Activated CD8-positive, alpha-beta memory T cell treated with anti-CD3 and anti-CD28 coated beads, Interleukin-2, amount 10 ng/mL, durations not matched to agents 7 days and 5 days (primary cell): ENCODE results near the gene FBRSL1. TPM values are rescaled to one million over a fixed set of nuclear protein-coding genes. Genes with fewer than 3 reads are reported as not detected.

Experiments used
- ATAC-seq: fragments of 150-1000 bp; cut with Tn5 transposase; one replicate; pipeline ENCODE4 v1.10.0; 2021; ENCODE audit warnings: moderate library complexity
- CTCF ChIA-PET: fragments of 350-600 bp; sonication (Branson Sonifier 250); formaldehyde crosslinking; loops from one replicate; lab custom pipeline; 2021; ENCODE audit warnings: antibody characterized with exemption; lab: Charles Lee
- DNase-seq: peaks from one replicate; pipeline ENCODE4 v3.0.0-alpha.2; 2020
- H3K27ac Mint-ChIP-seq: one replicate; pipeline ENCODE4 v1.8.0; 2021; ENCODE audit warnings: mild to moderate bottlenecking, mixed read lengths
- H3K27me3 Mint-ChIP-seq: one replicate; pipeline ENCODE4 v1.8.0; 2021; ENCODE audit warnings: mixed read lengths
- H3K36me3 Mint-ChIP-seq: one replicate; pipeline ENCODE4 v1.8.0; 2021; ENCODE audit warnings: mild to moderate bottlenecking, mixed read lengths
- H3K4me1 Mint-ChIP-seq: one replicate; pipeline ENCODE4 v1.8.0; 2021; ENCODE audit warnings: mixed read lengths
- H3K4me3 Mint-ChIP-seq: one replicate; pipeline ENCODE4 v1.8.0; 2021; ENCODE audit warnings: mild to moderate bottlenecking, moderate library complexity, mixed read lengths
- H3K9me3 Mint-ChIP-seq: one replicate; pipeline ENCODE4 v1.8.0; 2022; ENCODE audit warnings: low read depth, mixed read lengths
- total RNA-seq, 2 experiments: library from RNA; stranded (reverse); gene quantifications; one replicate each; pipeline ENCODE4 v1.2.3, GENCODE V29; 2021

The FBRSL1 gene
- total RNA-seq, 2 experiments from 2014 or later: 48.1 to 48.6 TPM

DNA sequence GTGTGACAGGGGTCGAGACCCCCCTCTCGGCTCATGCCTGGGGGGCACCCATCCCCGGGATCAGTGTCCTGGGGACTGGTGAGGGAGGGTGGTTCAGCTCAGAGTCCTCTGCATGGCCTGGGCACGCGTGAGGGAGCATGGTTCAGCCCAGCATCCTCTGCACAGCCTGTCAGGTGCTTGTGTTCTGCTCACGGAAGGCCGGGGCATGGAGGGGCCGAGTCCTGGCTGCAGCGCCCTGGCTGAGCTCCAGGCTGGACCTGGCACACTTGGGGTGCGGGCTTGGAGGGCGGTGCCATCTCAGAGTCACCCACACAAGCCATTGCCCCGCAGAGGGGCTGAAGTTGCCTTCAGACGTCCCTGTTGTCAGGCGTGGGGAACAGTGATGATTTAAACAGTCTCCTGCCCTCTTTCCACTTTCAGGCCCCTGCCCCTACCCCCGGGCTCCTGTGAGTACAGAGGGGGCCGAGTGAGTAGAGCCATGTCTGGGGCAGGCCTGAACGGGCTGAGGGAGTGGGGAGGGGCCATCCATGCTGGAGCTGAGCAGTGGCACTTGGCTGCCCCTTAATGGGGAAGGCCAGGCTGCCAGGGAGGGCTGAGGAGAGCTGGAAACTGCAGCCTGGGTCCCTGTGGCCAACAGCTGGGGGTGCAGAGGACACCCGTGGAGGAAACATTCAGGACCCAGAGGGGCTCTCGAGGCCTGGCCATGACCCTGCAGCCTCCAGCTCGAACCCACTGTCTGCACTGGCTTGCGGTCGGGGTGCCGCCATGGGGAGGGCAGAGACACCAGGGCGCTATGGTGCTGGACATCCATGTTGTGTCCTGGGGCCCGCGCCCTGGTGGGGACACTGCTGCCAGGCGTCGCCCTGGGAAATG is 22.5 kb downstream of the FBRSL1 start:
- CTCF ChIA-PET: interaction anchor here (1.0 kb wide), 1 partner anchor 11 kb away, joined by 3 read pairs; no protein-coding TSS in a partner anchor

DNA sequence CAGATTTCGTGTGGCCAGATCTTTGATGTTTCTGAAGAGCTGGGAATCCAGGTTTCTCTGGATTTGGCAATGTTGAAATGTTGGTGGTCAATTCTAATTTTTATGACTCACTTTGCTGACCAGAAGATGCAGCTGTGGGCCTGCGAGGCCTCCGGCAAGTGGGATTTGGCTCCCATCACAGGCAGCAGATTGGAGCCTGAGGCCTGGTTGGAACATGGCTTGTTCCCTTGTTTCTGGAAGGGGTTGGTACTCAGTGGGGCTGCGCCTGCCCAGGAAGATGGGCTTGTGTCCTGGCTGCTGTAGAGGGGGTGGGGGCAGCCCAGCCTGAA is 23.1 kb downstream of the FBRSL1 start:
- DNase-seq (no peak), ATAC-seq (no peak)
- Mint-ChIP-seq H3K4me3 (no peak overlapping the region), H3K27ac (no peak overlapping the region), H3K36me3 (peaks cover 5% of the 10 kb centered on the region), H3K27me3 (no peaks in the 10 kb centered on the region), H3K9me3 (peaks cover under 1% of the 10 kb centered on the region), H3K4me1 (no peaks in the 10 kb centered on the region)
- CTCF ChIA-PET: no interaction called here

More for the DNA sequence above, 22.5 kb downstream of the FBRSL1 start:
- no peak for ATAC-seq
- no peak overlapping the region for H3K27ac Mint-ChIP-seq
- H3K36me3 Mint-ChIP-seq: peaks cover 4% of the 10 kb centered on the region
- H3K4me1 Mint-ChIP-seq: no peaks in the 10 kb centered on the region
- no peaks in the 10 kb centered on the region for H3K27me3 Mint-ChIP-seq
- DNase-seq: no peak
- H3K9me3 Mint-ChIP-seq: no peaks in the 10 kb centered on the region
- no peak overlapping the region for H3K4me3 Mint-ChIP-seq

DNA sequence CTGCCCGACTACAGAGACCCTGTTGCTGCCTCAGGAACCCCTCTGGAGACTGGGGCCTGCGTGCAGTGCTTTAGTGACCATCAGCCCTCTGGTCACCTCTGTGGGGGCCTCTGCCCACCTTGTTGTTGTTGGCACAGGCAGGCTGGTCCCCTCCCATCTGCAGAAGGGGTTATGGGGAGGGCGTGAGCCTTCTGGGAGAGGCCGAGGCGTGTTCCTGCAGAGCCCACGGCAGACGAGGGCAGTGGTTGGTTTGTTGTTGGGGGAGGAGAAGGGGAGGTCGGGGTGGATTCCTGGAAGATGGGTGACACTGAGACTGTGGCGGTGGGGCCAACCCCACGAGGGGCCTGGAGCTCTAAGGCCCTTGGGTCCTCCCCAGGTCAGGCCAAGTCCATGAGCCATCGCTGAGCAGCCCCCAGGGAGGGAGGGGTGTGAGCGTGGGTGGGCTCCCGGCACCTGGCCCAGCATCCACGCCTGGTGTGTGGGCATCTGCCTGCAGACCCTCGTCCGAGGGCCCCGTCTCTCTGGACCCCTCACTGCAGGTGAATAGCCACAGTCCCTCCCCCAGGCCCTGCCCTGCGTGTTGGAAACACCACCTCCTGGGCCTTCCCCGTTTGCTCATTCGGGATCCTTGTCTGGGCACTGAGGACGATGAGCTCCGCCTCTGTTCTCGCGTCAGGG is 23.6 kb downstream of the FBRSL1 start:
- Mint-ChIP-seq H3K36me3 (peaks cover 9% of the 10 kb centered on the region), H3K4me1 (no peaks in the 10 kb centered on the region), H3K27me3 (no peaks in the 10 kb centered on the region), H3K9me3 (peaks cover 5% of the 10 kb centered on the region), H3K27ac (no peak overlapping the region), H3K4me3 (no peak overlapping the region)
- ATAC-seq: no peak
- DNase-seq: no peak
- CTCF ChIA-PET: interaction anchor here (1.3 to 2.4 kb wide), 2 partner anchors 11 to 99 kb away, joined by 5 to 11 read pairs; no protein-coding TSS in a partner anchor

DNA sequence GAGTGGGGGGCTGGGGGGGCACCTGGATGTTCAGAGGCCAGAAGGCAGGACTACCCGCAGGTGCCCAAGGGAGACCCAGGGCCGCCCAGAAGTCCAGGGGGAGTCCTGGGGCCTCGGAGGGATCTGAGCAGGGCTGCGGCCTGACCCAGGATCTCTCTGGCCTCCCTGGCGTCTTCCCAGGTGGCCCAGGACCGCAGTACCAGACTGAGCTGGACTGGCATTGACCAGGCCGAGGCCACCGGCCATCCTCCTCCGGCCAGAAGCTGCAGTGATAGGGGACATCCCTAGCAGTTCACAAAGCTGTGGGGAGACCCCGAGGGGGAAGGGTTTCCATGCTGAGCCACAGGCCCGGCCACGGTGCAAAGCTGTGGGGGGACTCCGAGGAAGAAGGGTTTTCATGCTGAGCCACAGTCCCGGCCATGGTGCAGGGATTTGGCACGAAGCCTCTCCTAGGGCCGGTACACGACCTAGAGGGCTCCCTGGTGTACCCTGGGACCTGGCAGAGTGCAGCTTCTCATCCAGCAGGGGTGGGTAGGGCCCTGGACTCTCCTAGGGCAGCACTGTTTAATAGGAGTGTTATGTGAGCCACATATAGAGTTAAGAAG is 24.4 kb downstream of the FBRSL1 start:
- CTCF ChIA-PET: interaction anchor here (1.0 to 2.4 kb wide), 5 partner anchors 8 to 99 kb away, joined by 3 to 11 read pairs (median 3); no protein-coding TSS in a partner anchor
- DNase-seq (no peak), ATAC-seq (no peak)
- H3K4me1 Mint-ChIP-seq: no peaks in the 10 kb centered on the region
- H3K27me3 Mint-ChIP-seq: no peaks in the 10 kb centered on the region
- no peak overlapping the region for H3K4me3 Mint-ChIP-seq
- peaks cover 15% of the 10 kb centered on the region for H3K36me3 Mint-ChIP-seq
- H3K27ac Mint-ChIP-seq: no peak overlapping the region
- H3K9me3 Mint-ChIP-seq: peaks cover 8% of the 10 kb centered on the region

DNA sequence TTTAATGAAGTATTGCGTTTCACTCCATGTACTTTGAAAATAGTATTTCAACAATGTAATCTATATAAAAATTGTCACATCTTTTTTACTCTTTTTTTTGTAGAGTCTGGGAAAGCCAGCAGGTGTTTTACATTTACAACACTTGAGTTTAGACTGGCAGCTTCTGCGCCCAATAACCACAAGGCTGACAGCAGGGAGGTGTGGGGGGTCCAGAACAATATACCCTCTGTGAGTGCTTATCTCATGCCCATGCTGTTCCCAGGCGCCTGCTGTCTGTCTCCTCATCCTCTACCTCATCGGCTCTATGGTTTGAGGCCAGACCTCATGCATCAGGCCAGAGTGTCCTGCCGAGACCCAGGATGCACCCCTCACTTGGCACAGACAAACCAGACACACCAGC is 24.9 kb downstream of the FBRSL1 start:
- Mint-ChIP-seq H3K4me3 (no peak overlapping the region), H3K9me3 (peaks cover 8% of the 10 kb centered on the region), H3K27me3 (no peaks in the 10 kb centered on the region), H3K27ac (no peak overlapping the region), H3K36me3 (peaks cover 16% of the 10 kb centered on the region), H3K4me1 (no peaks in the 10 kb centered on the region)
- CTCF ChIA-PET: interaction anchor here (1.0 to 2.4 kb wide), 7 partner anchors 8 to 124 kb away, joined by 3 to 11 read pairs (median 3); no protein-coding TSS in a partner anchor
- ATAC-seq: no peak
- DNase-seq: no peak

DNA sequence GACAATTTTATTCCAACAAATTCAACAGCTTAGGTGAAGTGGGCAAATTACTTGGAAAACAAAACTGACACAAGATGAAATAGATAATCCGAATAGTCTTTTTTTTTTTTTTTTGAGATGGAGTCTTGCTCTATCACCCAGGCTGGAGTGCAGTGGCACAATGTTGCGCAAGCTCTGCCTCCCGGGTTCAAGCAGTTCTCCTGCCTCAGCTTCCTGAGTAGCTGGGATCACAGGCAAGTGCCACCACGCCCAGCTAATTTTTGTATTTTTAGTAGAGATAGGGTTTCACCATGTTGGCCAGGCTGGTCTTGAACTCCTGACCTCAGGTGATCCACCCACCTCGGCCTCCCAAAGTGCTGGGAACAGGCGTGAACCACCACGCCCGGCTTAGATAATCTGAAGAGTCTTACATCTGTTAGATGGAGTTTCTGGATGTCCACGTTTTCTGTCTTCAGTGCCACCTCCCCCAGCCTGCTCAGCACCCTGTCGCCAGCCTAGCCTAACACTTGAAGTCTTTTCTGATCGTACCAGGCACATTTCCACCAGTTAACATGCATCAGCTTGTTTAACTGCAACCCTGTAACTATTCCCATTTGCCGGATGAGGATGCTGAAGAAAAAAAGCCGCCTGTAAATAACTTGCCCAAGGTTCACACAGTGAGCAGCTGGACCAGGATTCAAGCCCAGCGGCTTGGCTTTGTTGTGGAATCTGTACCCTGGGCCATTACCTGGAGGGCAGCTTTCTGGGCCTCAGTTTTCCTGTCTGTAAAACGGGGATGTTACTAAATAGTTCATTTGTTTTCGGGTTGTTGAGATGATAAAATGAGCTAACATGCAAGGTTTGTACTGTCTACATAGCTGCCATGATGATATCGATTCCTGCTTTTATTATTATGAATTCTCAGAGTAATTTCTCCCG is 26.4 kb downstream of the FBRSL1 start:
- DNase-seq (no peak), ATAC-seq (no peak)
- H3K27me3 Mint-ChIP-seq: no peaks in the 10 kb centered on the region
- CTCF ChIA-PET: interaction anchor here (0.6 to 1.6 kb wide), 5 partner anchors 16 to 122 kb away, joined by 3 to 6 read pairs (median 4); no protein-coding TSS in a partner anchor
- H3K36me3 Mint-ChIP-seq: peaks cover 16% of the 10 kb centered on the region
- H3K4me1 Mint-ChIP-seq: no peaks in the 10 kb centered on the region
- H3K9me3 Mint-ChIP-seq: peaks cover 8% of the 10 kb centered on the region
- no peak overlapping the region for H3K27ac Mint-ChIP-seq
- H3K4me3 Mint-ChIP-seq: no peak overlapping the region

DNA sequence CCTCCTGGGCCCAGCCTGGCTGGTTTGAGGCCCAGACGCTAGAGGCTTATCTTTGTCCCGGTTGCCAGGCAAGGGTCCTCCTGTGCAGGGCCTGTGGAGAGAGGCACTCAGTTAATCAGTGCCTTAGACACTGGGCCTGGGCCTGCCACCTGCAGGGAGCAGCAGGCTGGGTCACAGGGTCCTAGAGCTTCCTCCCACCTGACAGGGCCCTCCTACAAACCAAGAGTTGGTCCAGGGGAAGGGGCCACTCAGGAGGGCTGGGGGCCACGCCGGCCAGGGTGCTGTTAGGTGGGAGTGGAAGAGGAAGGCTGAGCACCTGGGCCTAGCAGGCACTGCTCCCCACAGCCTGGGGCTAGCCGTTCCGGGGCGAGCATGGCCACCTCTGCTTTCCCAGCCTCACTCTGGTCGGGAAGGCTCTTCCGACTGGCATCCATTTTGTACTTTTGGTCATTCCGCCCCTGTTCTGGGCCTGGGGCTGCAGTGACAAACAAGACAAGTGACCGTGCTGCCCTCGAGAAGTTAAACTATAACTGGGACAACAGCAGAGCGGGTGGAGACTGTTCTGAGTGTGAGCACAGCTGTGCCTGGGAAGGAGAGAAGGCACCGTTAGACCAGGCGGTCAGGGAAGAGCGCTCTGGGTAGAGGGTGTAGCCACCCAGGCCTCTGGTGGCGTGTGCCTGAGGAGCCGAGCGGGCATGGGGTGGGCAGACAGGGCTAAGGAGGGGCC is 27.2 kb downstream of the FBRSL1 start:
- CTCF ChIA-PET: interaction anchor here (0.6 to 1.6 kb wide), 3 partner anchors 16 to 57 kb away, joined by 3 to 6 read pairs (median 4); no protein-coding TSS in a partner anchor
- no peak for DNase-seq
- H3K36me3 Mint-ChIP-seq: peaks cover 16% of the 10 kb centered on the region
- no peaks in the 10 kb centered on the region for H3K4me1 Mint-ChIP-seq
- no peak for ATAC-seq
- no peaks in the 10 kb centered on the region for H3K27me3 Mint-ChIP-seq
- peaks cover 8% of the 10 kb centered on the region for H3K9me3 Mint-ChIP-seq
- H3K4me3 Mint-ChIP-seq: no peak overlapping the region
- no peak overlapping the region for H3K27ac Mint-ChIP-seq

DNA sequence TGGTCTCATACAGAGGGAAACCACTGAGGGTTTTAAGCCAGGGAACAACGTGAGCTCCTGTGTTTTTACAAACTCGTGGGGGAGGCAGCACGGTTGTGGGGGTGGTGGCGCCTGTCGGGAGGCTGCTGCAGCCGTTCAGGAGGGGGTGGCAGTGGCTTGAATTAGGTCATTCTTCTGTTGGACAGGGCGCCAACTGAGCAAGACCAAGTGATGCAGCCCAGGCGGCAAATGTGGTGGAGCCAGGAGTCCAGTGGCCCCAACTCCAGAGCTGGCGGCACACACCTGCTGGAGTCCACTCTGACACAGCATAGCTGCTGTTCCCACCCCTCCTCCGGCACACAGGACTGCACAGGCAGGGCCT is 27.8 kb downstream of the FBRSL1 start:
- Mint-ChIP-seq H3K27me3 (no peaks in the 10 kb centered on the region), H3K36me3 (peaks cover 16% of the 10 kb centered on the region), H3K9me3 (peaks cover 8% of the 10 kb centered on the region), H3K27ac (no peak overlapping the region), H3K4me1 (no peaks in the 10 kb centered on the region), H3K4me3 (no peak overlapping the region)
- ATAC-seq (no peak), DNase-seq (no peak)
- CTCF ChIA-PET: interaction anchor here (1.3 kb wide), 1 partner anchor 58 kb away, joined by 4 read pairs; no protein-coding TSS in a partner anchor

DNA sequence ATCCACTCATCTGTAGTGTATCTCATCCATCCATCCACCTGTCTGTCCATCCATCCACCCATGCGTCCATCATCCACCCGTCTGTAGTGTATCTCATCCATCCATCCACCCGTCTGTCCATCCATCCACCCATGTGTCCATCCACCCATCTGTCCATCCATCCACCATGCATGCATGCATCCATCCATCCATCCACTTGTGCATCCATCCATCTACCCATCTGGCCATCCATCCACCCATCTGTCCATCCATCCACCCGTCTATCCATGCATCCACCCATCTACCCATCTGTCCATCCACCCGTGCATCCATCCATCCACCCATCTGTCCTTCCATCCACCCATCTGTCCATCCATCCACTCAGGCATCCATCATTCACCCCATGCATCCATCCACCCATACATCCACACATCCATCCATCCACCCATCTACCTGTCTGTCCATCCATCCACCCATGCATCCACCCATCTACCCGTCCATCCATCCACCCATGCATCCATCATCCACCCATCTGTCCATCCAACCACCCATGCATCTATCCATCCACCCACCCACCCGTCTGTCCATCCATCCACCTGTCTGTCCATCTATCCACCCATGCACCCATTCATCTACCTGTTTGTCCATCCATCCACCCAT is 28.5 kb downstream of the FBRSL1 start:
- Mint-ChIP-seq H3K9me3 (peaks cover 8% of the 10 kb centered on the region), H3K36me3 (peaks cover 16% of the 10 kb centered on the region), H3K4me3 (no peak overlapping the region), H3K4me1 (no peaks in the 10 kb centered on the region), H3K27me3 (no peaks in the 10 kb centered on the region), H3K27ac (no peak overlapping the region)
- DNase-seq (no peak), ATAC-seq (no peak)
- CTCF ChIA-PET: interaction anchor here (0.7 to 1.6 kb wide), 3 partner anchors 20 to 96 kb away, joined by 4 to 5 read pairs (median 4); no protein-coding TSS in a partner anchor

DNA sequence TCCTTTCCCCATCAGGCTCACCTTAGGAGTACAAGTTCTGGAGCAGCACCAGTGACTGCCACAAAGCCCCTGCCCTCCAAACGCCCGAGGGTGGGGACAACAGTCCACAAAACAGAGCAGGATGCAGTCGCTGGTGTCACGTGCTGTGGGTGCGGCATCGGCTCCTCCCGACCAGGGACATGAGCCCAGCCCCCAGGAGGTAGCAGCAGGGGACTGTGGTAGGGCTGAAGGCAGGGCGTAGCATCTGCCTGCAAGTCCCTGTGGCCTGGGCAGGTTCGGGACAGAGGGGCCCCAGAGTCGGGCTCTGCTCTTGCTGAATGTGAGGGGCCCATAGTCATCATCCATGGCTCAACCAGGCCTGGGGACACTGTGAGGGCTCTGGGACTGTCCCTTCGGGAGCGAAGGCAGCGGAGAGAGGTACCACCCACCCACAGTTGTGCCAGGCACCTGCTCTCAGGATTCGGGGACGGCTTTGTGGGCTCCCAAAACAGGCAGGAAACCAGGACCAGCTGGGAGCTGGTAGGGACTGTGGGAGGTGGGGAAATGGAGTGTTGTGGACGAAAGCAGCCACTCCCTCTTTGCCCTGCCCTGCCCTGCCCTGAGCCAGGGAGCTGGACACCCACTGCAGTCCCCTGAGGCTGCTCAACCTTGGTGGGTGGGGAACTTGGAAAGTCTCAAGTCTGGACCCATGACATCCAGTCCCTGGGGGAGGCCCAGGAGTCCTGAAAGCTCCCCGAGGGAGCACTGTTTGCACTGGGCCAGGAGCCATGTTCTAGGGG is 30.7 kb downstream of the FBRSL1 start:
- H3K36me3 Mint-ChIP-seq: peaks cover 14% of the 10 kb centered on the region
- H3K9me3 Mint-ChIP-seq: peaks cover 8% of the 10 kb centered on the region
- H3K4me3 Mint-ChIP-seq: no peak overlapping the region
- CTCF ChIA-PET: interaction anchor here (1.6 kb wide), 1 partner anchor 90 kb away, joined by 5 read pairs; no protein-coding TSS in a partner anchor
- ATAC-seq: no peak
- no peaks in the 10 kb centered on the region for H3K4me1 Mint-ChIP-seq
- DNase-seq: no peak
- H3K27ac Mint-ChIP-seq: no peak overlapping the region
- H3K27me3 Mint-ChIP-seq: no peaks in the 10 kb centered on the region

DNA sequence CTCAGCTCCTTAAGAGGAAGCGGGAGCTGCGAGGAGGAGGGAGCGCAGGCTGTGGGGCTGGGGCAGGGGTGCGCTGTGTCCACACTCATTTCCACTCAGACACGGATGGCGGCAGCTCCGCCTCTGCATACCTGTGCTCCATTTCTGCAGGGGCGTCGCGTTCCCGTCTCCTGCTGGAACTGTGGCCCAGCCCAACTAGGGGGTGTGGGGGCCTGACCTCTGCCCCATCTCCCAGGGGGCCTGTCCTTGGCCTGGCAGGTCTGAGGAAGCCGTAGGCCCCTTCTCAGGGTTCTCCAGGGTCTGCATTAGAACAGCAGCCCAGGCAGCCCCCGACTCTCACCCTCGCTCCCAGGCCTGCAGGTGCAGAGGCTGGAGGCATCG is 31.2 kb downstream of the FBRSL1 start:
- CTCF ChIA-PET: no interaction called here
- H3K4me3 Mint-ChIP-seq: no peak overlapping the region
- H3K4me1 Mint-ChIP-seq: no peaks in the 10 kb centered on the region
- ATAC-seq: no peak
- no peaks in the 10 kb centered on the region for H3K27me3 Mint-ChIP-seq
- DNase-seq: no peak
- H3K9me3 Mint-ChIP-seq: peaks cover 8% of the 10 kb centered on the region
- H3K36me3 Mint-ChIP-seq: peaks cover 12% of the 10 kb centered on the region
- no peak overlapping the region for H3K27ac Mint-ChIP-seq
